GM13977 (cell line): ENCODE measurements around the gene PLPPR5.
"Not testable (repeated sequence)": the region's sequence is repeated elsewhere in the genome, so short reads cannot be mapped to it uniquely, and the experiment has no call there.

Experiments
- DNase-seq: peaks from one replicate; pipeline ENCODE4 v3.0.0; 2012; ENCODE audit warnings: low spot score
- in situ Hi-C: fragments of 300-500 bp; cut with MboI; formaldehyde crosslinking; loops from one replicate; pipeline ENCODE4 v1.12.0; 2022; ENCODE audit warnings: low sequenced_read_pairs, low pct_unique_long_range_greater_than_20kb, mixed read lengths, inconsistent platforms; ENCODE audit not compliant: unreplicated experiment
- TF ChIP-seq, protein P1 (sequence below): IDR thresholded peaks from 2 replicates; pipeline ENCODE4 v1.5.1; 2012; ENCODE audit warnings: mild to moderate bottlenecking, control low read depth; ENCODE audit not compliant: insufficient read depth; ENCODE audit errors: extremely low read depth, missing control alignments

The PLPPR5 gene

DNA sequence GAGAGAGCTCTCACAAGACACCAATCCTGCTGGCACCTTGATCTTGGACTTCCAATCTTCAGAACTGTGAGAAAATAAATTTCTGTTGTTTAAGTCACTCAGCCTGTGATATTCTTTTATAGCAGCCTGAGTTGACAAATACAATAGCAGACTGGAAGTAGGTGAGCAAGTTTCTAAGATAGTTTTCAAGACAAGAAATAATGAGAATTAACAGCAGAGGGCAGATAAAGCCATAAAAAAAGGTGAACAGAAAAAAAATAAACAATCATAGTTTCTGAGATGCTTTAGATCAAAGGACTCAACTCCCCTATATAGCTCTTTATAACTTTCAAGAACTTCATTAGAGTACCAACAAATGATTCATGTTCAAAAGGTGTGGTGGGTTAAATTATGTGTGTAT, 119.8 kb downstream of the PLPPR5 start:
- DNase-seq: no peak
- TF ChIP-seq, protein P1, sequence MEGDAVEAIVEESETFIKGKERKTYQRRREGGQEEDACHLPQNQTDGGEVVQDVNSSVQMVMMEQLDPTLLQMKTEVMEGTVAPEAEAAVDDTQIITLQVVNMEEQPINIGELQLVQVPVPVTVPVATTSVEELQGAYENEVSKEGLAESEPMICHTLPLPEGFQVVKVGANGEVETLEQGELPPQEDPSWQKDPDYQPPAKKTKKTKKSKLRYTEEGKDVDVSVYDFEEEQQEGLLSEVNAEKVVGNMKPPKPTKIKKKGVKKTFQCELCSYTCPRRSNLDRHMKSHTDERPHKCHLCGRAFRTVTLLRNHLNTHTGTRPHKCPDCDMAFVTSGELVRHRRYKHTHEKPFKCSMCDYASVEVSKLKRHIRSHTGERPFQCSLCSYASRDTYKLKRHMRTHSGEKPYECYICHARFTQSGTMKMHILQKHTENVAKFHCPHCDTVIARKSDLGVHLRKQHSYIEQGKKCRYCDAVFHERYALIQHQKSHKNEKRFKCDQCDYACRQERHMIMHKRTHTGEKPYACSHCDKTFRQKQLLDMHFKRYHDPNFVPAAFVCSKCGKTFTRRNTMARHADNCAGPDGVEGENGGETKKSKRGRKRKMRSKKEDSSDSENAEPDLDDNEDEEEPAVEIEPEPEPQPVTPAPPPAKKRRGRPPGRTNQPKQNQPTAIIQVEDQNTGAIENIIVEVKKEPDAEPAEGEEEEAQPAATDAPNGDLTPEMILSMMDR: no peak
- in situ Hi-C loops: loop anchor here (5.0 kb wide), 1 partner anchor 47 kb away; no protein-coding TSS in a partner anchor

DNA sequence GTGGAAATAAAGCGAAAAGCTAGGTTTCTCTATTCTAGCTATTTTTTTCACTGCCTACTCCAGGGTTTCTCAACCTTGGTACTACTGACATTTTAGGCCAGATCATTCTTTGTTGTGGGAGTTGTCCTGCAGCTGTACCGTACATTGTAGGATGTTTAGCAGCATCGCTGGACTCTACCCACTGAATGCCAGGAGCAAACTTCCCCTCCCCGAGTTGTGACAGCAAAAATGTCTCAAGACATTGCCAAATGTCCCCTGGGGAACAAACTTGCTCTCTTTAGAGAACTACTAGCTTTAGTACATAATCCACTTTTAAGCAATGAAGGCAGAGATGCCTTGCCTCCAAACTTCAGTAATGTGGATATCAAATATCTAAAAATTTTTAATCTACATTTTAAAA, 122.8 kb downstream of the PLPPR5 start:
- in situ Hi-C loops: loop anchor here (5.0 kb wide), 1 partner anchor 50 kb away; no protein-coding TSS in a partner anchor
- DNase-seq: no peak
- TF ChIP-seq, protein P1: no peak

DNA sequence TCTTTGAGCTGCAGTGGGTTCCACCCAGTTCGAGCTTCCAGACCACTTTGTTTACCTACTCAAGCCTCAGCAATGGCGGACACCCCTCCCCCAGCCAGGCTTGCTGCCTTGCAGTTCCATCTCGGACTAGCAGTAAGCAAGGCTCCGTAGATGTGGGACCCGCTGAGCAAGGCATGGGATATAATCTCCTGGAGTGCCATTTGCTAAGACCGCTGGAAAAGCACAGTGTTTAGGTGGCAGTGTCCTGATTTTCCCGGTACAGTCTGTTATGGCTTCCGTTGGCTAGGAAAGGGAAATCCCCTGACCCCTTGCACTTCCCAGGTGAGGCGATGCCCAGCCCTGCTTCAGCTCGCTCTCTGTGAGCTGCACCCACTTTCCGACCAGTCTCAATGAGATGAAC, 123.4 kb downstream of the PLPPR5 start:
- not testable (repeated sequence) for DNase-seq
- in situ Hi-C loops: loop anchor here (5.0 kb wide), 1 partner anchor 51 kb away; no protein-coding TSS in a partner anchor

DNA sequence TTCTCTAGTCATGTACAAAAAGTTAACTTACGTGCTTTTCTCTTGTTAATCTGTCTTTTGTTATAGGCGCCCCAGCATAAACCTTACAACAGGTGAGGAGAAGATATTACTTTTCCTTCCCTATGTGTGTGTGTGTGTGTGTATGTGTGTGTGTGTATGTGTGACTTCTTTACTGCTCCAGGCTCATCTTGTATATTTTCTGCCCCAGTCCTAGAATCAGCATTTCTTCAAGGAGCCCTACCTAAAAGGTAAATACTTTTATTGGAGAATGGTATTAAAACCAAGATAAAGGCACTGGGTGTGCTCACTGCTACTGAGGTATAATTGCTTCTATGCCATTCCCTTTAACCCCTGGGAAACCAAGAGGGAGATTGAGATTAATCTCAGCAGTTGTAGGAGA, 129.8 kb downstream of the PLPPR5 start:
- in situ Hi-C loops: no loop called here
- TF ChIP-seq, protein P1: no peak
- no peak for DNase-seq

DNA sequence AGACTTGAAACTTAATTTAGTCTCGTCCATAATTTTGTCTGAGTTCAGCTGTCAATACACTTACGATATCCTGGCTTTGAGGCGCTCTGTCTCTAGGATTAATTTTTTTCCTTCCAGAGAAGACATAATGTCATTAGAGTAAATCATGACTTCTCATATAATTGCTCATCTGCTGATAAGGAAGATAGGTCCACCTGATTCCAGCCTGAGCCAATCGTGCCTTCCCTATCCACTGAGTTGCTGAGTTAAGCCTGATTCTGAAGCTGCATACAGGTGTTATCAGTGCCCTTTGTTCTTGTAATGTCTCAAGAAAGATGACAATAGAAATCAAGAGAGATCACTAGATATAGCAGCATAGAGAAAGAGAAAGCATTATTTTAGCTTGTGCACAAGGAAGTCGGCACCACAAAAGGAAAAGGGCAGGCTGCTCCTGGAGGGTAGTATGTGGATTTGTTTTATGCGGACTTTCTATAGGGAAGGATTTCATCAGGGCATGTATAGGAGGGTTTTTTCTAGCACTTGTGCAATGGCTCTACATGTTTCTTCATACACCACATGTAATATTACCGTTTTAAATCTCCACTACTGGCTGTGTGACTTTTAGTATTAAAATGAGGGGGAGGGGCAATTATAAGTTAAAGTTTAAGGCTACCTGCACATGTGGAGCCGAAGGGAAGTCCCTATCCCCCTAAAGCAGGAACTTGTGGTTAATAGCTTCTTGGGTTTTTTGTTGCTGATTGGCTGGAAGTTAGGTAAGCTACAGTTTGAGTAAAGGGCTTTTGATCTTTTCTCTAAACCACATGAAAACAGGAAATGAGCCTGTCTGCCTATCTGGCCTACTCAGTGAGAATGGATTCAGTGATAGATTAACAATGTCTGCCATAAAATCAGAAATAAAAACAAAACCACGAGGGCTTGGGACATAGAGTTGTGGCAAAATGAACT, 133.4 kb downstream of the PLPPR5 start:
- peak; percentile 39 for DNase-seq
- in situ Hi-C loops: no loop called here
- TF ChIP-seq, protein P1: no peak

DNA sequence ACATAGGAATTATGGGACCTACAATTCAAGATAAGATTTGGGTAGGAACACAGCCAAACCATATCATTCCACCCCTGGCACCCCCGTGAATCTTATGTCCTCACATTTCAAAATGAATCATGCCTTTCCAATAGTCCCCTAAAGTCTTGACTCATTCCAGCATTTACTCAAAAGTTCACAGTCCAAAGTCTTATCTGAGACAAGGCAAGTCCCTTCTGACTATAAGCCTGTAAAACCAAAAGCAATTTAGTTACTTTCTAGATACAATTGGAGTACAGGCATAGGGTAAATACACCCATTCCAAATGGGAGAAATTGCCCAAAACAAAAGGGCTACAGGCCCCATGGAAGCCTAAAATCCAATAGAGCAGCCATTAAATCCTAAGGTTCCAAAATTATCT, 138.9 kb downstream of the PLPPR5 start:
- TF ChIP-seq, protein P1: no peak
- in situ Hi-C loops: no loop called here
- no peak for DNase-seq

DNA sequence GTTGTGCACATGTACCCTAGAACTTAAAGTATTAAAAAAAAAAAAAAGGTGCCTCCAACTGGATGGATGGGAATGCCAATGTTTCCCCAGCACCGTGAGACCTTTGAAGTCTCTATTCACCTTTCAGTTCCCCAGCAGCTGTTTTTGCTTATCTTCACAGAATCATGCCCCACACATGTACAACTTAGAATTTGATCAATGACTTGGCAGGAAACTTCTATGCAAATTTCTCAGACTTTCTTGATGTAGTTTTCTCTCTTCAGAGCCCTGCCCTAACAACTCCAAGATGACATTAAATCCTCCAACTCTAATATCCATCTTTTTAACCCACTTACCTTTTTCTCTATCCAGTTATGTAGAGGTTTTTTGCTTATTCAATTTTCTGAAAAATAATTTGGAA, 144.3 kb downstream of the PLPPR5 start:
- in situ Hi-C loops: no loop called here
- DNase-seq: no peak
- TF ChIP-seq, protein P1: no peak
